SH-SY5Y (cell line): ENCODE measurements around the gene HOXA9.

Source experiments
- GATA2 ChIP-seq: IDR thresholded peaks from 2 replicates; pipeline ENCODE4 v1.6.1; 2011; ENCODE audit warnings: mild to moderate bottlenecking, low read depth, low read length
- GATA3 ChIP-seq: IDR thresholded peaks from 2 replicates; pipeline ENCODE4 v1.6.1; 2011; ENCODE audit warnings: low read depth, mild to moderate bottlenecking, low read length, moderate library complexity

DNA sequence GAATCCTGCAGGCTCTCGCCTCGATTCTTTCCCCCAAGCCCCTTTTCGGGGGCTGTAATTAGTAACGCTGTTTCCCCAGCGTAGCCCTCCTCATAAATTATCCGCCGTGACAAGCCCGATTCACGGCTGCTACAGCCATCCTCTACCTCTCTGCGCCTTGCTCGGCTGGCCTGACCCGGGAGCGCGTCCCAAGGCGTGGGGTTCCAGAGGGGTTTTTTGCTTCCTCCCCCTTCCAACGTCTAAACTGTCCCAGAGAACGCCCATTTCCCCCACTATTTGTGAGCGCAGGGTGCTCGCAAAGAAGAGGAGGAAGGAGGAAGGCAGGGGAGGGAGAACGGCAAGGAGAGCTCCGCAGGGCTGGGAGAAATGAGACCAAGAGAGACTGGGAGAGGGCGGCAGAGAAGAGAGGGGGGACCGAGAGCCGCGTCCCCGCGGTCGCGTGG, 22.7 kb downstream of the HOXA9 start:
- TF ChIP-seq GATA3 (no peak), GATA2 (no peak)
